HepG2 (cell line): Measurements from ENCODE around the gene KIAA1328.

Experiments
- HDAC2 ChIP-seq: sonication (generic); formaldehyde crosslinking; IDR thresholded peaks from 2 replicates; pipeline ENCODE4 v1.4.0; 2020; ENCODE audit warnings: missing genetic modification reagents
- ZNF670 ChIP-seq: sonication (generic); formaldehyde crosslinking; IDR thresholded peaks from 2 replicates; pipeline ENCODE4 v1.8.0; 2022; ENCODE audit warnings: mild to moderate bottlenecking, missing genetic modification reagents, borderline replicate concordance

- no peak for TF ChIP-seq ZNF670 (CRISPR knock-in tag)
- no peak for TF ChIP-seq HDAC2
Measured at GRCh38 chr18:36843199-36843598, 14.3 kb downstream of the KIAA1328 start.
